ENCODE results near the gene CBX2.

CBX2 gene

GRCh38 chr17:79810130-79811010 is 32.4 kb downstream of the CBX2 start:
- DNase-seq (ENCODE audit: insufficient read length, low spot score) = peak; percentile 67
- peak; percentile 16 for FAIRE-seq

- DNase-seq (ENCODE audit: insufficient read length, low spot score) = peak; percentile 53
Measured at GRCh38 chr17:79811011-79811867, 33.3 kb downstream of the CBX2 start.

GRCh38 chr17:79811868-79812352 is 34.0 kb downstream of the CBX2 start:
- FAIRE-seq = no peak
- no peak for DNase-seq (ENCODE audit: insufficient read length, low spot score)

More at GRCh38 chr17:79811011-79811867, 33.3 kb downstream of the CBX2 start:
- FAIRE-seq = no peak

- FAIRE-seq (no peak), DNase-seq (ENCODE audit: insufficient read length, low spot score) (no peak)
Measured at GRCh38 chr17:79812353-79813258, 34.7 kb downstream of the CBX2 start.

GRCh38 chr17:79813297-79814126 is 35.6 kb downstream of the CBX2 start:
- DNase-seq (ENCODE audit: insufficient read length, low spot score) (no peak), FAIRE-seq (no peak)

- DNase-seq (ENCODE audit: insufficient read length, low spot score) (no peak), FAIRE-seq (no peak)
Measured at GRCh38 chr17:79814127-79814973, 36.4 kb downstream of the CBX2 start.

GRCh38 chr17:79814974-79815835 is 37.3 kb downstream of the CBX2 start:
- FAIRE-seq = no peak

GRCh38 chr17:79815836-79816461 is 38.0 kb downstream of the CBX2 start:
- DNase-seq (ENCODE audit: insufficient read length, low spot score) (no peak), FAIRE-seq (no peak)

More at GRCh38 chr17:79814974-79815835, 37.3 kb downstream of the CBX2 start:
- no peak for DNase-seq (ENCODE audit: insufficient read length, low spot score)

GRCh38 chr17:79818026-79818758 is 40.2 kb downstream of the CBX2 start:
- FAIRE-seq (no peak), DNase-seq (ENCODE audit: insufficient read length, low spot score) (no peak)

GRCh38 chr17:79819085-79819484 is 41.1 kb downstream of the CBX2 start:
- no peak for DNase-seq (ENCODE audit: insufficient read length, low spot score)
- no peak for FAIRE-seq

GRCh38 chr17:79819534-79820276 is 41.8 kb downstream of the CBX2 start:
- FAIRE-seq (no peak), DNase-seq (ENCODE audit: insufficient read length, low spot score) (no peak)

- FAIRE-seq (no peak), DNase-seq (ENCODE audit: insufficient read length, low spot score) (no peak)
Measured at GRCh38 chr17:79820959-79821330, 43.0 kb downstream of the CBX2 start.

- no peak for DNase-seq (ENCODE audit: insufficient read length, low spot score)
- no peak for FAIRE-seq
Measured at GRCh38 chr17:79821331-79822095, 43.6 kb downstream of the CBX2 start.

GRCh38 chr17:79822583-79823124 is 44.7 kb downstream of the CBX2 start:
- FAIRE-seq = no peak
- no peak for DNase-seq (ENCODE audit: insufficient read length, low spot score)

GRCh38 chr17:79824234-79824633 is 46.3 kb downstream of the CBX2 start:
- DNase-seq (ENCODE audit: insufficient read length, low spot score) (no peak), FAIRE-seq (no peak)
